Stimulated activated naive CD4-positive, alpha-beta T cell (primary cell): ENCODE data around the gene STK10.

Experiments
- DNase-seq, 6 experiments: peaks; one replicate each; lab custom pipeline; 2025; lab: John Stamatoyannopoulos, UW

STK10 gene

GRCh38 chr5:172086194-172086975 lies 101.6 kb downstream of the STK10 start:
- DNase-seq, result no peak

GRCh38 chr5:172085738-172086137 lies 102.3 kb downstream of the STK10 start:
- DNase-seq, result no peak

- DNase-seq, result no peak
Measured at GRCh38 chr5:172082180-172082579, 105.8 kb downstream of the STK10 start.

- DNase-seq, result no peak
Measured at GRCh38 chr5:172079876-172080275, 108.1 kb downstream of the STK10 start.

GRCh38 chr5:172078726-172079345 lies 109.2 kb downstream of the STK10 start:
- peak in 1 of 6 experiments; percentile 11 for DNase-seq

- no peak for DNase-seq
Measured at GRCh38 chr5:172077664-172078425, 110.2 kb downstream of the STK10 start.

- no peak for DNase-seq
Measured at GRCh38 chr5:172076761-172077244, 111.2 kb downstream of the STK10 start.

GRCh38 chr5:172075656-172076055 lies 112.4 kb downstream of the STK10 start:
- no peak for DNase-seq

GRCh38 chr5:172074896-172075295 lies 113.1 kb downstream of the STK10 start:
- DNase-seq, result no peak

GRCh38 chr5:172071309-172071875 lies 116.6 kb downstream of the STK10 start:
- DNase-seq, result no peak

GRCh38 chr5:172065431-172066065 lies 122.5 kb downstream of the STK10 start:
- DNase-seq, result no peak

GRCh38 chr5:172064766-172065165 lies 123.3 kb downstream of the STK10 start:
- DNase-seq, result no peak

- DNase-seq, result no peak
Measured at GRCh38 chr5:172064358-172064757, 123.7 kb downstream of the STK10 start.

- DNase-seq, result no peak
Measured at GRCh38 chr5:172063463-172064235, 124.4 kb downstream of the STK10 start.

- peak in 1 of 6 experiments; percentile 25 for DNase-seq
Measured at GRCh38 chr5:172059661-172060100, 128.3 kb downstream of the STK10 start.

- no peak for DNase-seq
Measured at GRCh38 chr5:172058088-172058487, 129.9 kb downstream of the STK10 start.

- DNase-seq, result no peak
Measured at GRCh38 chr5:172055996-172056395, 132.0 kb downstream of the STK10 start.

- DNase-seq, result no peak
Measured at GRCh38 chr5:172055421-172055820, 132.6 kb downstream of the STK10 start.

- no peak for DNase-seq
Measured at GRCh38 chr5:172054611-172055153, 133.3 kb downstream of the STK10 start.

- no peak for DNase-seq
Measured at GRCh38 chr5:172052450-172053236, 135.4 kb downstream of the STK10 start.
